ENCODE data around the gene MRPS6.

GRCh38 chr21:34177919-34178567, 104.7 kb downstream of the MRPS6 start:
- TF ChIP-seq POLR2A (IDR thresholded peaks at IDR 0.05; ENCODE audit: low read length) (no peak), GATA1 (IDR thresholded peaks at IDR 0.05; ENCODE audit: low read depth, low read length) (no peak)
